HG03097 (cell line): ENCODE measurements around the gene TTC31.

Source experiments
- ATAC-seq: cut with Tn5 transposase; IDR thresholded peaks from one replicate; pipeline ENCODE4 v1.9.1; 2021; ENCODE audit not compliant: unreplicated experiment, low FRiP score

TTC31 gene

DNA sequence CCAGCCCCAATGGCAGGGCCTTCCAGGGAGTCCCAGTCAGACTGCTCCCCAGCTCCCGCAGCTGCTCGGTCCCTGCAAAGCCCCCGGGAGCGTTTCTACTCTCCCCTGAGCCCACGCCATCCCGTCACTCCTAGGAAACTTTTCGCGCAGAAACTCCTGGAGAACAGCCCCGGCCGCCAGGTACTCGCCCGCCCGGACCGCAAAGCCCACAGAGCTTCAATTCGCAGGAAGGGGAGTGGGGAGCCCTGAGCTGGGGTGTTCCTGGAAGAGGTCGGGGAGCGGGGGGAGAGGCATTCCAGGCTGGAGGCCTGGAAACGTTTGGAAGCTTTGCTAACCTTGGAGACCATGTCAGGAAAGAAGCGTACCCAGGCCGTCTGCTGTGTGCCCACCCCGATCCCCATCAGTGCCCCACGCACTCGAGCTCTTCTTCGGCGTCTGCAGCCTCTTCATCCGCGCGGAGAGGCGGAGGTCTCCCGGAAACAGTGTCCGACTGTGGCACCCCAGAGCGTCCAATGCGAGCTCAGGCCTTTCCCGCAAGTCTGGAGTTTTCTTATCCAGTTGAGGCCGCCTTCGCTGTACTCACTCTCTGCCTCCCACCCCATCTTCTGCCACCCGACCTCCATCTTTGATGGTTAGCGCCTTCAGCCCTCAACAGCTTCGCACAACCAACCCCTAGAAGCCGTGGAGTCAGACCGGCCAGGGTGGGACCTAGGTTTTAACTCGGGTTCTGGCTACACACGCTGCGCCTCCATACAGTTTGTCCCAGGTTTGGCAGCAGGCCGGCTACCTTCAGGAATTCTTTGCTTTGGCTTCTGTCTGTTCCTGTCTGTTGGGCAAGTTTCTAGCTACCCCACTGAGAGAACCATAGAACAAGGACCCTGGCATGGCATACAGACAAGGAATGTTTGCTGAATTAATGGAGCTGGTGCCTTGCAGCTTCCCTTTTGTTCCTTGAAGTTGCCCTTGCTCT, 20.9 kb downstream of the TTC31 start:
- ATAC-seq: no peak

DNA sequence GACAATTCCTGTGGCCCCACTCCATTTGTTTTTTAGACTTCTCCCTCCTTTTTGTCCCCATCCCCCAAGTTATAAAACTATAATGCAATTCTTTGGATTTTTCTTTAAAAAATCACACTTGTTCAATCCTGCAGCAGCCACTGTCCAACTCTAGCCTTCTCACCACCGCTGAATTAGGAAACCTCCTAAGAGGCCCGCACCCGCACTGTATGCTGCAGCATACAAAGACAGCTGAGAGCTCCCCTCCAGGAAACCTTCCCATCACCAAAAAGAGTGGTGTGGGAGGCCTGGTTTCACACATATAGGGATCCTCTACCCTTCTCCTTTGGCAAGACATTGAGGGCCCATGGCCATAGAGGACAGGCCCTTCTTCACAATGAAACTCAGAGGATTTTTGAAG, 21.7 kb downstream of the TTC31 start:
- no peak for ATAC-seq

DNA sequence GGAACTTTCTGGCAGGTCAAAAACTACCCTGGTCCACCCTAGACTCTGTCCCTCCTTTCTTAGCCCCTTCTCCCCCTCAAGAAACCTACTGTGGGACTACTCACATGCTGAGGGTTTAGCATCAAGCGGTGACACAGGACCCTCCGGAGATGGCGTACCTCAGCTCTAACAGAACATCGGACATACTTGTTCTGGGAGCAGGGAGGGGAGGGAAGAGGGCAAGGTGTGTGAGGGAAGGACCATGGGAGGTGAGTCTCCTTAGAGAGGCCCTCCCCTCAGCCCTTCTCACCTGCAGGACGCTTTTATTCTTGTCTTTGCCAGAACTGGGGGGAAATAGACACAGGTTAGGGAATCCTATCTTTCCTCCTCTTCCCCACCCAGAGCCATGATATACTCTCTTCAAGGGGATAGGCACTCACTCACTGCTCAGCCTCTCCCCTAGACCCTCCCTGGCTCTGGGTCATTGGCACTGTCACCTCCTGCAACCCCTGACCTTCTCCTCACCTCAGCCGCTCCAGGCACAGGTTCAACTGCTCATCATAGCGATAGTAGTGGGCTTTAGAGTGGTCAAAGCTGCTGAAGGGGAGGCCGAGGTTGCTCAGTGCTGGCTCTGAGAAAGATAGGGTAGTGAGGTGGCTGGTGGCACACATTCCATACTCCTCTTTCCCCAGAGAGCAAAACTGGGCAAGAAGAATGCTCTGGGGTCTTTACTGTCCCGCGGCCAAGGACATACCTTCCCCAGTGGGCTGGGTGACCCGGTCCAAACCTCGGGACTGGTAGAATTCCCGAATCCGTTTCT, 22.8 kb downstream of the TTC31 start:
- no peak for ATAC-seq

DNA sequence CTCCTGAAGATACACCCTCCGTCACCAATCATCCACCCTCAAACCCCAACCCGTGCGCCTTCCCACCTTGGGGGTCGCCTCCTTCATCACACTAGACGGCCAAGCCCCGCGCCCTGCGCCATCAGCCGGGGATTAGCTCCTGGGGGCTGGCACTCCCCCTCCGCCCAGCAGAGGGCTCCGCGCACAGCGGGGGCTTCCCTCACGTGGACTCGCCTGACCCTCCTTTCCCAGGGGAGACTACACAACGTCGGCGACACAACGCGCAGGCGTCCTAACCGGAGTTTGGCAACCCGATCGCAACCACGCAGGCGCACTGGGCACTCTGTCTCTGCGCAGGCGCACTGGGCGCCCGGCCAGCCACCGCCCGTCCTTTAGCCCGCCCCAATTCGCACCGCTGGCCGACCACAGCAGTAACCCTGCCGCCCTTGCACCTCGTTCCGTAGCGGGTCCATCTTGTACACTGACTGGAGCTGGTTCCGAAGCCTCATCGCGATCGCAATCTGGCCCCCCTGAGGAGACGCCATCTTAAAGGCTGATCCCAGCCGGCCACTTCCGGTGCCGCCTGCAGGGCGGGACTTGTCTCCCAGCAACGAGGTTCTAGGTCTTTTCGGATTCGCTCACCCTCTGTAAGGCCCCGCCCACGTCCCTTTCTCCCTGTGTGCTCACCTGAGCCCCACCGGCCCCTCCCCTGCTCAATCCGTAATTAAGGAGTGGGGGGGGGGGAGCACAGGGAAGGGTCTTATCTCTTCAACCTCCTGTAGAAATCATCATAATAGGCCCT, 24.5 kb downstream of the TTC31 start, which contains the start of gene PCGF1:
Gene PCGF1, minus strand, starts transcription at position 551 of the 781 bp plus-strand sequence. Its CDS starts 27 bp downstream, at position 524.
- ATAC-seq: peak; percentile 79

DNA sequence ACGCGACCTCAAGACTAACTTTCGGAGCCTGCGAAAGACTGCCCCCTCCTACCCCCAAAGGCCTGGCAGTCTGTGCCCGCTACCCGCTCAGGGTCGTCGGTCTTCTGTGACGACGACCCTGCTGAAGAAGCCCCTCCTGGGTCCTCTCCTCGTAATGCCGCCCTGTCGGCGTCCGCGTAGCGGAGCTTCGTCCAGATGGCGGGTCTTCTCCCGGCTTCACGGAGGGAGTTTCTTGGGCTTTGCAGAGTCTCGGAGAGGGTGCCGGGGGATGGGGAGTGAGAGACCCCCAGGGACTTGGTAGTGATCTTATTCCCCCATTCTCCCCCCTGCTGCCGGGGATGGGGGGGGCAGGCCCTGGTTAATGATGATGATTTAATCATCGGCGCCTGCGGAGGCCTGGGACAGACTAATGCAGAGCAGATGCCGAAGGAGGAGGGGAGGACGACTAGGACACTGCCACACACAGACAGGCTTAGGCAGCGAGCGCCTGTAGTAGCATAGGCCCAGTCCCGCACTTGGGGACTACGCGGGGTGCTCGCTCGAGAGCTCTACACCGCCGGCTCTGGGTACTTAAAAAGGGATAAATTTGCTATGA, 25.1 kb downstream of the TTC31 start:
- ATAC-seq: peak; percentile 3

DNA sequence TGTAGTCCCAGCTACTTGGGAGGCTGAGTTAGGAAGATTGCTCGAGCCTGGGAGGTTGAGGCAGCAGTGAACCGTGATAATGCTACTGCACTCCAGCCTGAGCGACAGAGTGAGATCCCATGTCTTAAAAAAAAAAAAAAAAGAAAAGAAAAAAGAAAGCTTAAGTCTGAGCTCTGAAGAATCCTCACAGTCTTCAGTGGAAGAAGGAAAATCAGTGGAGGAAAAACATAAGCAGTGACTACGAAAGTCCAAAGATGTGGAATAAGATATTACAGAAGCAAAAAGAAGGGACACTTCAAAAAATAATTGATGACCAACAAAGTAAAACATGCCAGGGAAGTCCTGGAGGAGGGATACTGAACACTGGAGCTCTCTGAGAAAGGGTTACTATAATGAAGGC, 27.4 kb downstream of the TTC31 start:
- no peak for ATAC-seq

DNA sequence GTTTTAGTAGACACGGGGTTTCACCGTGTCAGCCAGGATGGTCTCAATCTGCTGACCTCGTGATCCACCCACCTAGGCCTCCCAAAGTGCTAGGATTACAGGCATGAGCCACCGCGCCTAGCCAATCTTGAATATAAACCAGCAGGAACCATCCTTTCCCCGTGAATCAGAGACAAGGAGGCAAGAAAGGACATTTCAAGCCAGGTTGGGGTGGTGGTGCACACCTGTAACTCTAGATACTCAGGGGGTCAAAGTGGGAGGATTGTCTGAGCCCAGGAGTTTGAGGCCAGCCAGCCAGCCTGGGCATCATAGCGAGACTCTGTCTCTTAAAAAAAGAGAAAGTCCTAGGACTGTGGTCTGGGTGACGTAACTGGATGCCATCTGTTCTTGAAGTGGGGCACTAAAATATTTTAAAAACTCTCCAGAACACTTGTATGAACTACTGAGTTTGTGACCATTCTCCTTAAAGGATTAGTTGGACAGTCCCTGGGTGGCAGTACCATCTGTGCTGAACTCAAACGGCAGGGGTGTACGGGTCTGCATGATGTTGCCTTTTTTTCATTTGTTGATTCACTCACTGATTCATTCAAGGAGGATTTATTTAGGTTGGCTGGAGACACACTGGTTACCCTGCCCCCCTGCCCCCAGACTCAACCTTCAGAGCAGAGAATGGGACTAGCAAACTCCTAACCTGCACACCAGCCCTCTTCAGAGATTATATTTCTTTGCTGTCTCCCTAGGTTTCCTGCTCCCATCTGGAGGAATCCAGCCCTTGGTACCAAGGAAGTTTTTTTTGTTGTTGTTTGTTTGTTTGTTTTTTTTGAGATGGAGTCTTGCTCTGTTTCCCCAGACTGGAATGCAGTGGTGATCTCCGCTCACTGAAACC, 28.5 kb downstream of the TTC31 start:
- ATAC-seq: no peak

DNA sequence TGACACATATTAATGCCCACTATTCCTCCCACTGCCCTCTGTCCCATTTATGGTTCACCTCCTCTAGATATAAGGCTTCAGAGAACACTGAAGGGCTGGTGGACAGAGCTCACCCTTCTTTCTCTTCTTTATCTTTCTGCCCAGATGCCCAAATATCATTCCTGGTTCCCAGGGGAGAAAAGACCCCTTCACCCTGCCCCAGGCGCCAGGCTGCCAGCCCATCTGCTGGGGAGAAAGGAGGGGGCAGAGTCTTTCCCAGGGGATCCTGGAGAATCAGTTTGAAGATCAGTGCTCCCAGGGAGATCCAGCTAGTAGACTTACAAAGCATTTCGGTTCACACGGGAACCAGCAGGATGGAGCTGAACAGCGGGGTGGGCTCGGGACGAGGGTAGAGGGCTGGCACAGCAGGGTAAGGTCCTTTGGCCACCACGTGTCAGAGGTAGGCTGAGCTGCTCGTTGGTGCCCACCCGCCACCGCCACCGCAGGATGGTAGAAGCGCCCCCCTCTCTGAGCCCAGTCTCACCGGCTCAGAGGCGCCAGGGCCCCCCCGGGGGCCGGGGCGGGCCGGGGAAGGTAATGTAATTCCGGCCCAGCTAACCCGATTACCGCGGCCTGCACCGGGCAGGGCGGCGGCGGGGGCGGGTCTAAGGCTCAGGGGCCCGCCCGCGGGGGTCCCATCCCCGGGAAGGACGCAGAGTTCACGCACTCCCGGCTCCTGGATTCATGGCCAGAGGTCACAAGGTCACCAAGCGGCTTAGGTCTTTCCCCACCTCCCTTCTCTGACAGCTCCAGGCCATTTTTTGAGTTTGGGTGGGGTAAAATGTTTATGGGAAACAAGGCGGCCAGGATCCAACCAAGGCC, 30.1 kb downstream of the TTC31 start:
- ATAC-seq: no peak

DNA sequence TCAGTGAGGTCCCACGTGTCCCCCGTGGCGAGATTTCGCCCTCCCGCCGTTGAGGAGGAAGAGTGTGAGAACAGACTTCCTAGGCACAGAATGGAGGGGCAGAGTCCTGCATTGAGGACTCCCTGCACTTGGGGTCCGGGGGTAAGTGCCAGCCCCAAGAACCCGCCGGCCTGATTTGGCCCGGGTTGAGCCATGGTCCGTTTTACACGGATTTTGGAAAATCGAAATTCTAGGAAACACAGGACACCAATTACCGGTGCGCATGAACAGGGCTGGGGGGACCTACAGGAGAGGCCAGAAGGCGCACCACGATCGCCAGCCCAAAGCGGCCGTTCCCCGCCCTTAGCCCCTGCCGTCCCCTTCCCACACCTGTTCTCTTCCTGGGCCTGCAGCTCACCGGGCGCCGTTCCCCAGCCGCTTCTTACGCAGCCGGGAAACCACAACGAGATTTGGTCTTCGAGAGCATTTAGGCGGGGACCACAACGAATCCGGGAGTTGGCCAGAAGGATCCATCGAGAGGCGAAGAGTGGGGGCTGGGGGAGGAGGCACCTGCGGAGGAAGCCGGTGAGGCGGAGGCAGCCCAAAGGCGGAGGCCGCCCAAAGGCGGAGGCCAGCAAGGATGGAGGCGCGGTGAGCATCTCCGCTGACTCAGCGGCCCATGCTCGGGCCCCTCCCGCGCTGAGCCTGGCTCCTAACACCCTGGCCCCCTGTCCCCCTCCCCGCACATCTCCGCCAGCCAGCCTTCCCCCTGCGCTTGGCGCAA, 30.9 kb downstream of the TTC31 start:
- no peak for ATAC-seq

DNA sequence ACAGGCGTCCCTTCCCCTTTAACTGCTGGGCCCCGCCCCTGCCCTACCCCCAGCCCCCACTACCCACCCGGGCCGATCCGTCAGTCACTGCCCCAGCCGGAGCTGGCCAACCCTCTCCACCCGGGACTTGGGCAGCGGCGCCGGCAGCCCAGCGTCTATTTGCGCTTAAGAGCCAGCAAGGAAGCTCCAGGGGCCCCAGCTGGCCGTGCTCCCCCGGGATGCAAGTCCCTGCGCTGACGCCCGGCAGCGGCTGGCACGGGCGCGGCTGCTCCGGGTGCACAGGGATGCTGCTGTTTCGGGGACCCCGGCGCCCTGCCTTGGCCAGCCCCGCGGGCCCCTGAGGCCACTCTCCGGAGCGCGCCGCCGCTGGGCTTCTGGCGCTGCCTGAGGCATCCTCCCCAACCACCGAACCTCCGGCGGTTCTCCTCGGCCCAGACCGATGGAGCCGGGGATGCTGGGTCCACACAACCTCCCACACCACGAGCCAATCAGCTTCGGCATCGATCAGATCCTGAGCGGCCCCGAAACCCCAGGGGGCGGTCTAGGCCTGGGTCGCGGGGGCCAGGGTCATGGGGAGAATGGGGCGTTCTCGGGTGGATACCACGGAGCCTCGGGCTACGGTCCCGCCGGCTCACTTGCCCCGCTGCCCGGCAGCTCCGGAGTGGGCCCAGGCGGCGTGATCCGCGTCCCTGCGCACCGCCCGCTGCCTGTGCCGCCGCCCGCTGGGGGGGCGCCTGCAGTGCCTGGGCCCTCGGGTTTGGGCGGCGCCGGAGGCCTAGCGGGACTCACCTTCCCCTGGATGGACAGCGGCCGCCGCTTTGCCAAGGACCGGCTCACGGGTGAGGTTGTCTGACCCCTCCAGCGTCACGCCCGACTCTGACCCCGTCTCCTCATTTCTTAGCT, 31.7 kb downstream of the TTC31 start, which contains the start of gene TLX2:
Gene TLX2, plus strand, starts transcription at position 83 of the 903 bp plus-strand sequence. Its CDS starts 357 bp downstream, at position 440.
- ATAC-seq: no peak

DNA sequence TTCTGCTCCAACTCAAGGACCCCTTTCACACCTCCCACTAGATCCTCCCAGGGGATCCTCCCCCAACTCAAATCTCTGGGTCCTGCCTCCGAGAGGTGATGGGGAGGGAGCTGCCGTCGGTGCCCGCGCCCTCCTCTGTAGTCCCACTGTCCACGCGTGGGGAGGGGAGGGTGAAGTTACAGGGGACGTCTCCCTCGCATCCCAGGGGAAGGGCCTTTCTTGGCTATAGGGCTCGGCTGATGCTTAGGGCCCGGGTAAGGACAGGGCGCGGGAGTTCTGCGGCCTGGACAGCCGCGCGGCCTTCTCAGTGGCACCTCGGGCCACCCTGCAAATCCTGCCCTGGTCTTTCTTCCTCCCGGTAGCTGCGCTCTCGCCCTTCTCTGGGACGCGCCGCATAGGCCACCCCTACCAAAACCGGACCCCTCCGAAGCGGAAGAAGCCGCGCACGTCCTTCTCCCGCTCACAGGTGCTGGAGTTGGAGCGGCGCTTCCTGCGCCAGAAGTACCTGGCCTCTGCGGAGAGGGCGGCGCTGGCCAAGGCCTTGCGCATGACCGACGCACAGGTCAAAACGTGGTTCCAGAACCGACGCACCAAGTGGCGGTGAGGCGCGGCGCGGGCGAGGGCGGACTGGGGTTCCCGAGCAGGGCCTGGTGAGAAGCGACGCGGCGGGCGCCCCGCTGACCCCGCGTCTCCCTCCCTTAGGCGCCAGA, 32.5 kb downstream of the TTC31 start:
- ATAC-seq: no peak

DNA sequence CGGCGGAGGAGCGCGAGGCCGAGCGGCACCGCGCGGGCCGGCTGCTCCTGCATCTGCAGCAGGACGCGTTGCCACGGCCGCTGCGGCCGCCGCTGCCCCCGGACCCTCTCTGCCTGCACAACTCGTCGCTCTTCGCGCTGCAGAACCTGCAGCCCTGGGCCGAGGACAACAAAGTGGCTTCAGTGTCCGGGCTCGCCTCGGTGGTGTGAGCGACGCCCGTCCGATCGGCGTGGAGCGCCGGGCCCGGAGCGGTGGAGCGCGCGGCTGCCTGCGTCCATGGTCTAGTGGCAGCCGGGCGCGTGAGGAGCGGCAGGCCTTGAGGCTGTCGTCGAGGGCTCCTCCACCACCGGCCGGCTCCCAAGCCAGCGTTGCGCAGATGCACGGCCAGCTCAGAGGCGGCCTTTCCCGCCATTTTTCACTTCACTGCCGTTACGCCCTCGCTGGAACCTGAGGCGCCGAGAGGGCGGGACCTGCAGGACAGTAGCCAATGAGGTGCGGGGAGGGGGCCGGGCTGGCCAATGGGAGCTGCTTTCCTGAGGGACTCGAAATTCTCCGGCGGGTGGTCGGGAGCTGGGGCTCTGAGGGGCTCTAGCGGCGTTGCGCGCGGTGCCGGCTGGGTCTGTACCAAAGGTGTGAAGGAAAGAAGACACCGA, 33.2 kb downstream of the TTC31 start:
- no peak for ATAC-seq

DNA sequence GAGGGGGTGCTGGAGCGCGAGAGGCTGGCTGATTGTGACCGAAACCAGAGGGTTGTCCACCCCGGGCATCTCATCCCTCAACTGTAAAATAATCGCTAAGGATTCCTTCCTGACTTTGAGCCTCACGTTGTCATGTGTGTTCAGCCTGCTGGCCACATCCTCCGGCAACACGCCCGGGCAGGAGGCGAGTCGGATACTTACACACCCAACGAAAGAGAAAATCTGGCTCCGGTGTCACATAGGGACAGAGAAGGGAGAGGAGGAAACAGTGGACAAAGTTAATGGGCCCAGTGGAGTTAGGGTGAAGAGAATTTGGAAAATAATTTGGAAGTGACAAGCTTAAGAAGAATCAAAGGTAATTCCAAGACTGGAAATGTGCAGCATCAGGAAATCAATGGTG, 33.8 kb downstream of the TTC31 start:
- ATAC-seq: no peak

DNA sequence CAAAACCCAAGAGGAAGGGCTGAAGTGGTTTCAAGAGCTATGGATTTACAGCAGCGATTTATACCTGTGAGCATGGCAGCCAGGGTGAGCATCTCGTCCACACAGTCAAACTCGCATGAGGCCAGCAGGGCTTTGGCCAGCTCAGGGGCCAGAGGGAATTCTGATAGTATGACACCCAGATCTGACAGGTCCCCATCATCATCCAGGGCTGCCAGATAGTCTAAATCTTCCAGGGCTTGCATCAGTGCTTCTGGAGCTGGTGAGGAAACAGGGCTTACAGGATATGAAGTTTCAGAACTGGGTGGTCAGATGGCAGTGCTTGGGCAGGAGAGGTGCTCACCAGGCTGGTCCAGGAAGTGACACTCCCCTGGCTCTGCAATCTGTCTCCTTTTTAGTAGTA, 39.6 kb downstream of the TTC31 start:
- ATAC-seq: no peak

DNA sequence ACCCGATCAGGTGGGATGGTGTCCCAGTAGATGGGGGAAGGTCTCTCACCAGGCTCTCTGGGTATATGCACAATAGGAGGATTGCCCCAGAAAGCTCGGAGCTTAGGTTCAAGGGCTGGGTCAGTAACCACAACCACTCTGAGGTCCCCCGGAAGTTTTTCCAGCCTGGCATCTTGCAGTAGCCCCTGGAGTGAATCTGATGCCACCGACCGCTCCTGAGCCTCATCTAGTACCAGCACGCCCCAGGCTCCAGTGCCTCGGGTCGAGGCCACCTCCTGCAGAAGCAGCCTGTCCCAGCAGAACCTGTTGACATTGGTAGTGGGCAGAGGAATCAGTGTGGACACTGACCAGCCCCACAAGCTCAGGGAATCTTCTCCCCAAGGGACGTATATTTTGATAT, 41.1 kb downstream of the TTC31 start:
- ATAC-seq: no peak
